RWPE2 (cell line): ENCODE results near the gene COL25A1.

Experiments
- ATAC-seq: fragments of 200-7000 bp; cut with Tn5 transposase; 3 replicates; pipeline ENCODE4 v1.9.1; 2021; ENCODE audit warnings: low read depth
- DNase-seq: peaks from one replicate; pipeline ENCODE4 v3.0.0-alpha.2; 2020; ENCODE audit warnings: low spot score
- H3K27ac ChIP-seq: fragments of 450-650 bp; 2 replicates; pipeline ENCODE4 v1.5.1; 2017; ENCODE audit warnings: mild to moderate bottlenecking; ENCODE audit not compliant: poor library complexity, severe bottlenecking
- H3K27me3 ChIP-seq: fragments of 250-450 bp; sonication (Bioruptor Pico); 2 replicates; pipeline ENCODE4 v1.5.1; 2021; ENCODE audit warnings: mild to moderate bottlenecking, moderate library complexity; ENCODE audit not compliant: insufficient read depth, poor library complexity, severe bottlenecking
- H3K36me3 ChIP-seq: fragments of 250-450 bp; sonication (Bioruptor Pico); 2 replicates; pipeline ENCODE4 v1.5.1; 2020; ENCODE audit warnings: low read depth, mild to moderate bottlenecking, moderate library complexity
- H3K4me1 ChIP-seq: fragments of 250-450 bp; sonication (Bioruptor Pico); 2 replicates; pipeline ENCODE4 v1.5.1; 2021; ENCODE audit warnings: mild to moderate bottlenecking, moderate library complexity; ENCODE audit not compliant: insufficient read depth, poor library complexity, severe bottlenecking
- H3K4me3 ChIP-seq: fragments of 250-450 bp; sonication (Bioruptor Pico); 2 replicates; pipeline ENCODE4 v1.5.1; 2021; ENCODE audit warnings: mild to moderate bottlenecking, moderate library complexity; ENCODE audit not compliant: severe bottlenecking
- H3K9me3 ChIP-seq: fragments of 250-450 bp; sonication (Bioruptor Pico); 2 replicates; pipeline ENCODE4 v1.5.1; 2021; ENCODE audit warnings: mild to moderate bottlenecking, moderate library complexity; ENCODE audit not compliant: severe bottlenecking
- CTCF ChIP-seq: fragments of 450-650 bp; IDR thresholded peaks from one replicate; pipeline ENCODE4 v1.5.1; 2017; ENCODE audit warnings: mild to moderate bottlenecking, moderate library complexity; ENCODE audit not compliant: poor library complexity, severe bottlenecking

Gene COL25A1

GRCh38 chr4:109183931-109184490 lies 118.4 kb downstream of the COL25A1 start:
- no peaks in the 10 kb centered on the region for H3K4me1 ChIP-seq
- H3K36me3 ChIP-seq: no peaks in the 10 kb centered on the region
- H3K4me3 ChIP-seq: no peak overlapping the region
- no peaks in the 10 kb centered on the region for H3K27me3 ChIP-seq
- H3K27ac ChIP-seq: no peak overlapping the region
- no peak for TF ChIP-seq CTCF
- ATAC-seq (no peak), DNase-seq (no peak)
- H3K9me3 ChIP-seq: no peaks in the 10 kb centered on the region

- Histone ChIP-seq H3K27ac (no peak overlapping the region), H3K4me1 (no peaks in the 10 kb centered on the region), H3K4me3 (no peak overlapping the region), H3K36me3 (no peaks in the 10 kb centered on the region), H3K27me3 (no peaks in the 10 kb centered on the region), H3K9me3 (no peaks in the 10 kb centered on the region)
- no peak for TF ChIP-seq CTCF
- DNase-seq: no peak
- ATAC-seq: no peak
These were observed 119.8 kb downstream of the COL25A1 start for GRCh38 chr4:109182696-109183095.

GRCh38 chr4:109179061-109179460 lies 123.4 kb downstream of the COL25A1 start:
- ATAC-seq (no peak), DNase-seq (no peak)
- H3K4me1 ChIP-seq: no peaks in the 10 kb centered on the region
- no peaks in the 10 kb centered on the region for H3K9me3 ChIP-seq
- H3K27ac ChIP-seq: no peak overlapping the region
- no peaks in the 10 kb centered on the region for H3K36me3 ChIP-seq
- H3K27me3 ChIP-seq: no peaks in the 10 kb centered on the region
- H3K4me3 ChIP-seq: no peak overlapping the region
- no peak for TF ChIP-seq CTCF

- ATAC-seq: no peak
- TF ChIP-seq CTCF: no peak
- H3K9me3 ChIP-seq: no peaks in the 10 kb centered on the region
- H3K36me3 ChIP-seq: no peaks in the 10 kb centered on the region
- H3K4me1 ChIP-seq: no peaks in the 10 kb centered on the region
- H3K27ac ChIP-seq: no peak overlapping the region
- H3K27me3 ChIP-seq: no peaks in the 10 kb centered on the region
- DNase-seq: no peak
- no peak overlapping the region for H3K4me3 ChIP-seq
These were observed 125.2 kb downstream of the COL25A1 start for GRCh38 chr4:109177096-109177810.

GRCh38 chr4:109174224-109174953 lies 128.1 kb downstream of the COL25A1 start:
- Histone ChIP-seq H3K4me3 (no peak overlapping the region), H3K9me3 (no peaks in the 10 kb centered on the region), H3K4me1 (peaks cover 3% of the 10 kb centered on the region), H3K27me3 (no peaks in the 10 kb centered on the region), H3K27ac (no peak overlapping the region), H3K36me3 (no peaks in the 10 kb centered on the region)
- DNase-seq (no peak), ATAC-seq (no peak)
- no peak for TF ChIP-seq CTCF
